Activated naive CD8-positive, alpha-beta T cell (primary cell): ENCODE data around the gene EAPP.
"Not testable (repeated sequence)": the region's sequence is repeated elsewhere in the genome, so short reads cannot be mapped to it uniquely, and the experiment has no call there.

Experiments
- H3K27ac Mint-ChIP-seq: one replicate; pipeline ENCODE4 v1.8.0; 2021; ENCODE audit warnings: mixed read lengths
- H3K27me3 Mint-ChIP-seq: one replicate; pipeline ENCODE4 v1.8.0; 2021; ENCODE audit warnings: mixed read lengths
- H3K36me3 Mint-ChIP-seq: one replicate; pipeline ENCODE4 v1.8.0; 2021; ENCODE audit warnings: mixed read lengths
- H3K4me1 Mint-ChIP-seq: one replicate; pipeline ENCODE4 v1.8.0; 2021; ENCODE audit warnings: low read depth, mixed read lengths
- H3K4me3 Mint-ChIP-seq: one replicate; pipeline ENCODE4 v1.8.0; 2021; ENCODE audit warnings: mild to moderate bottlenecking, mixed read lengths
- H3K9me3 Mint-ChIP-seq: one replicate; pipeline ENCODE4 v1.8.0; 2021; ENCODE audit warnings: low read depth, mixed read lengths

The EAPP gene

GRCh38 chr14:34539407-34540180 lies at the start of gene EAPP:
Gene EAPP (minus strand): TSS chr14:34539701. CDS start chr14:34539628, 73 bp downstream.
- Mint-ChIP-seq H3K36me3 (no peaks in the 10 kb centered on the region), H3K9me3 (no peaks in the 10 kb centered on the region), H3K27me3 (no peaks in the 10 kb centered on the region), H3K27ac (peak within 1 kb of the TSS; percentile 96), H3K4me1 (peaks cover 29% of the 10 kb centered on the region), H3K4me3 (peak within 1 kb of the TSS; percentile 98)

- Mint-ChIP-seq H3K4me3 (no peak overlapping the region), H3K4me1 (no peaks in the 10 kb centered on the region), H3K9me3 (no peaks in the 10 kb centered on the region), H3K36me3 (peaks cover 2% of the 10 kb centered on the region), H3K27me3 (no peaks in the 10 kb centered on the region), H3K27ac (no peak overlapping the region)
Observed at GRCh38 chr14:34583525-34583924, 44.0 kb upstream of the EAPP start.

GRCh38 chr14:34582117-34582680 lies 42.7 kb upstream of the EAPP start:
- Mint-ChIP-seq H3K27me3 (no peaks in the 10 kb centered on the region), H3K27ac (no peak overlapping the region), H3K36me3 (peaks cover 2% of the 10 kb centered on the region), H3K4me1 (no peaks in the 10 kb centered on the region), H3K4me3 (no peak overlapping the region), H3K9me3 (no peaks in the 10 kb centered on the region)

- Mint-ChIP-seq H3K4me3 (no peak overlapping the region), H3K9me3 (no peaks in the 10 kb centered on the region), H3K36me3 (peaks cover 2% of the 10 kb centered on the region), H3K4me1 (no peaks in the 10 kb centered on the region), H3K27me3 (no peaks in the 10 kb centered on the region), H3K27ac (no peak overlapping the region)
Observed at GRCh38 chr14:34580381-34580780, 40.9 kb upstream of the EAPP start.

GRCh38 chr14:34571771-34572170 lies 32.3 kb upstream of the EAPP start:
- no peaks in the 10 kb centered on the region for H3K27me3 Mint-ChIP-seq
- peaks cover 2% of the 10 kb centered on the region for H3K36me3 Mint-ChIP-seq
- peaks cover 2% of the 10 kb centered on the region for H3K4me1 Mint-ChIP-seq

GRCh38 chr14:34569750-34570149 lies 30.2 kb upstream of the EAPP start:
- H3K36me3 Mint-ChIP-seq: peaks cover 2% of the 10 kb centered on the region

More at GRCh38 chr14:34571771-34572170, 32.3 kb upstream of the EAPP start:
- Mint-ChIP-seq H3K9me3 (no peaks in the 10 kb centered on the region), H3K4me3 (no peak overlapping the region), H3K27ac (peak overlapping the region; percentile 16)

GRCh38 chr14:34568803-34569202 lies 29.3 kb upstream of the EAPP start:
- Mint-ChIP-seq H3K27ac (no peak overlapping the region), H3K36me3 (peaks cover 2% of the 10 kb centered on the region), H3K4me1 (peaks cover 2% of the 10 kb centered on the region), H3K9me3 (no peaks in the 10 kb centered on the region), H3K4me3 (no peak overlapping the region), H3K27me3 (no peaks in the 10 kb centered on the region)

More at GRCh38 chr14:34569750-34570149, 30.2 kb upstream of the EAPP start:
- H3K4me3 Mint-ChIP-seq: no peak overlapping the region
- H3K27ac Mint-ChIP-seq: no peak overlapping the region
- H3K27me3 Mint-ChIP-seq: no peaks in the 10 kb centered on the region
- peaks cover 2% of the 10 kb centered on the region for H3K4me1 Mint-ChIP-seq
- no peaks in the 10 kb centered on the region for H3K9me3 Mint-ChIP-seq

- peaks cover under 1% of the 10 kb centered on the region for H3K36me3 Mint-ChIP-seq
- H3K9me3 Mint-ChIP-seq: no peaks in the 10 kb centered on the region
- peaks cover under 1% of the 10 kb centered on the region for H3K4me1 Mint-ChIP-seq
- no peak overlapping the region for H3K4me3 Mint-ChIP-seq
- no peaks in the 10 kb centered on the region for H3K27me3 Mint-ChIP-seq
- H3K27ac Mint-ChIP-seq: no peak overlapping the region
Observed at GRCh38 chr14:34562776-34563150, 23.3 kb upstream of the EAPP start.

- H3K36me3 Mint-ChIP-seq, H3K27me3 Mint-ChIP-seq, H3K4me1 Mint-ChIP-seq, H3K4me3 Mint-ChIP-seq, H3K9me3 Mint-ChIP-seq, H3K27ac Mint-ChIP-seq: not testable (repeated sequence)
Observed at GRCh38 chr14:34562037-34562775, 22.7 kb upstream of the EAPP start.

GRCh38 chr14:34556498-34556829 lies 17.0 kb upstream of the EAPP start:
- not testable (repeated sequence) for H3K9me3 Mint-ChIP-seq, H3K27me3 Mint-ChIP-seq, H3K4me3 Mint-ChIP-seq, H3K27ac Mint-ChIP-seq, H3K36me3 Mint-ChIP-seq
- H3K4me1 Mint-ChIP-seq: peaks cover 11% of the 10 kb centered on the region

- not testable (repeated sequence) for H3K4me3 Mint-ChIP-seq, H3K27me3 Mint-ChIP-seq, H3K27ac Mint-ChIP-seq, H3K9me3 Mint-ChIP-seq, H3K36me3 Mint-ChIP-seq
- peaks cover 13% of the 10 kb centered on the region for H3K4me1 Mint-ChIP-seq
Observed at GRCh38 chr14:34555583-34556497, 16.3 kb upstream of the EAPP start.

GRCh38 chr14:34554540-34555250 lies 15.2 kb upstream of the EAPP start:
- H3K27me3 Mint-ChIP-seq: no peaks in the 10 kb centered on the region
- peak overlapping the region; percentile 66 for H3K4me3 Mint-ChIP-seq
- no peaks in the 10 kb centered on the region for H3K36me3 Mint-ChIP-seq
- H3K4me1 Mint-ChIP-seq: peaks cover 16% of the 10 kb centered on the region
- peak overlapping the region; percentile 70 for H3K27ac Mint-ChIP-seq
- H3K9me3 Mint-ChIP-seq: peaks cover 8% of the 10 kb centered on the region

- not testable (repeated sequence) for H3K4me3 Mint-ChIP-seq, H3K36me3 Mint-ChIP-seq, H3K9me3 Mint-ChIP-seq, H3K27me3 Mint-ChIP-seq
- Mint-ChIP-seq H3K4me1 (peaks cover 14% of the 10 kb centered on the region), H3K27ac (peak overlapping the region; percentile 61)
Observed at GRCh38 chr14:34549276-34549966, 9.9 kb upstream of the EAPP start.
